HL-60/S4 treated with retinoic acid at 250 ng/mL for 4 days and 3 days (cell line): Measurements from ENCODE around the gene DUSP22.
"Not testable (repeated sequence)": the region's sequence is repeated elsewhere in the genome, so short reads cannot be mapped to it uniquely, and the experiment has no call there.

ENCODE experiments used
- in situ Hi-C: fragments of 300-500 bp; cut with MboI; formaldehyde crosslinking; loops from 2 replicates; pipeline ENCODE4 v1.7.0; 2022; ENCODE audit warnings: low sequenced_read_pairs

The DUSP22 gene, protein sequence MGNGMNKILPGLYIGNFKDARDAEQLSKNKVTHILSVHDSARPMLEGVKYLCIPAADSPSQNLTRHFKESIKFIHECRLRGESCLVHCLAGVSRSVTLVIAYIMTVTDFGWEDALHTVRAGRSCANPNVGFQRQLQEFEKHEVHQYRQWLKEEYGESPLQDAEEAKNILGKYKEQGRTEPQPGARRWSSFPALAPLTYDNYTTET

DNA sequence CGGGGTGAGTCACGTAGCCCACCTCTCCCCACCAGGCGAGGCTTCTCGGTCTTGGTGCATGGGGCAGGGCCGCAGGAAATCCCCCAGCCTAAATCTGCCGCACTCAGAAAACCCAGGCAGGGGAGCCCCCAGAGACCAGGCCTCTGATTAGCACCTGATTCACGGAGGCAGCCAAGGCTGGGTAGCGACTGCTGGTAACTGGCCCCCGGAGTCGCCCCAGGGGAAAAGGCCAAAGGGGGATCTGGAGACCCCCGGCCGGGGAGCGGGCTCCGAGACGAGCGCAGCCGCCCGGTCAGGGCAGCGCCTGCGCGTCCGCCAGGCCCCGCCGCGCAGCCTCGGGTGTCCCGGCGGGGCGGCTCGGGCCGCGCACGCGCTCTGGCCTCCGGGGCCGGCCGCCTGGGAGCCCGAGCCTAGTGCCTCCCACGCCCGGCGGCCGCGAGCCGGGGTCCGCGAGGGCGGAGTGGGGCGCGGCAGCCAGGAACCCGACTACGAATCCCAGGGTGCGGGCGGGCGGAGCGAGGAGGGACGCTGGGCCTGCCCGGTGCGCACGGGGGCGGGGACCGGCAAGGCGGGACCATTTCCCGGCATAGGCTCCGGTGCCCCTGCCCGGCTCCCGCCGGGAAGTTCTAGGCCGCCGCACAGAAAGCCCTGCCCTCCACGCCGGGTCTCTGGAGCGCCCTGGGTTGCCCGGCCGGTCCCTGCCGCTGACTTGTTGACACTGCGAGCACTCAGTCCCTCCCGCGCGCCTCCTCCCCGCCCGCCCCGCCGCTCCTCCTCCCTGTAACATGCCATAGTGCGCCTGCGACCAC is at the start of gene DUSP22:
Gene DUSP22 (plus strand): TSS at position 791 of the 809 bp plus-strand sequence. CDS start 53 bp downstream, outside the sequence.
- in situ Hi-C loops, result no loop called here

DNA sequence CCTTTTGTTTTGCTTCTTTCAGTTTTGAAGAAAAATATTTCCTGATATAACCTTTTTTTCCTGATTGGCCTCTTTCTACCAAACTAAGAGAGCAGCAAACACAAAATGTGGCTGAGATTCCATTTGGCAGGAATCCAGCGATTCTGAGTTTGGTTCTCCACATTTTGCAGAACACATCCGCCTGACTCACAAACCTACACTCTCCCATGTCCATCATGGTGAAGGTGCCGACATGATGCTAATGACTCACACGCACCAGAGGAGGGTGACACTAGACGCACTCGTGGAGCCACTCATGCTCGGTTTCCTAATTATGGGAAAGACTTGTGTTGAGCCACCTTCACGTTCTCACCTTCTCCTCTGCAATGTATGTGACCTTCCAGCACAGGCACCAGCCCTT is 45.9 kb upstream of the DUSP22 start:
- in situ Hi-C loops, result no loop called here

DNA sequence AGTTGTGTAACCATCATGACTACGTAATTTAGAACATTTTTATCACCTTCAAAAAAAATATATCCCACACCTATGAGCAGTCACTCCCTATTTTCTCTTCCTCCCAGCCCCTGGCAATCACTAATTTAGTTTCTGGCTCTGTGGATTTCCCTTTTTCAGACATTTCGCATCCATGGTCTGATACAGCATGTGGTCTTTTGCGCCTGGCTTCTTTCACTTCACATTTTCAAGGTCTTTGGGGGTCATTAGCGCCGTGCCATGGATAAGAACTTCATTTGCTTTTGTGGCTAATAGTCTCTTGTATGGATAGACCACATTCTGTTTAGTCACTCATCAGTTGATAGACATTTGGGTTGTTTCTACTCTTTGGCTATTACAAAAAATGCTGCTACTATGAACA is 44.9 kb upstream of the DUSP22 start:
- in situ Hi-C loops, result no loop called here

DNA sequence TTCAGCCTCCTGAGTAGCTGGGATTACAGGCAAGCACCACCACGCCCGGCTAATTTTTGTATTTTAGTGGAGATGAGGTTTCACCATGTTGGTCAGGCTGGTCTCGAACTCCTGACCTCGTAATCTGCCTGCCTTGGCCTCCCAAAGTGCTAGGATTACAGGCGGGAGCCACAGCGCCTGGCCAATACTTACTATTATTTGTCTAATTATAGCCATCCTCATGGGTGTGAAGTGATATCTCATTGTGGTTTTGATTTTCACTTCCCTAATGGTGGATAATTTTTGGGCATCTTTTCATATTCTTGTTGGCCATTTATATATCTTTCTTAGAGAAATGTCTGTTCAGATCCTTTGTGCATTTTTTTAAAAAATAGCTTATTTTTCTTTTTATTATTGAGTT is 44.2 kb upstream of the DUSP22 start:
- in situ Hi-C loops, result not testable (repeated sequence)

DNA sequence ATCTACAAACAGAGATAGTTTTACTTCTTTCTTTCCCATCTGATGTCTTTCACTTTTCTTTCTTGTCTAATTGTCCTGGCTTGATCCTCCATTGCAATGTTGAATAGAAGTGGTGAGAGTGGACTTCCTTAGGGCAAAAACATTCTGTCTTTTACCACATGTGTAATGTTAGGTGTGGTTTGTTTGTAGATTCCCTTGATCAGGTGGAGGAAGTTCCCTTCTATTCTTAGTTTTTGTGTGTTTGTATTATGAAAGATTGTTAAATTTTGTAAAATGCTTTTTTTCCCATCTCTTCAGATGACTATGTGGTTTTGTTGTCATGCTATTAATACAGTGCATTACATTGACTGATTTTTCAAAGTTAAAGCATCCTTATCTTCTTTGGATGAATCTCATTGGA is 41.6 kb upstream of the DUSP22 start:
- in situ Hi-C loops, result no loop called here

DNA sequence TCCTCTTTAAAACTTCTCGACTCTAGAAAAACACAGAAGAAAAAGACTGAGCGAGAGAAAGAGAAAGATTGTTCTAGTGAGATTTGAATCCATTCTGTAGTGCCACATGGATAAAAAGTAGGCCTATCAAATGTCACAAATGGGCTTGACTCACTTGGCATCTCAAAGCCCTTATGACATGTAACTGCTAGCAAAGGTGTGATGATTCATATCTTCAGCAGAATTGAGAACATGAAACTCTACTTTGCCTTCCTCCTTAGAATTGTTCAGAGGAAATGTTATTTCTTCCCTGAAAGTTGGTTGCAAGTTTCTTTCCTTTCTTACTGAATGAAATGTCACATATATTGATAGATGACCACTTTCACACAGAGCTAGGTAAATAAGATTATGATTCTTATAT is 40.4 kb upstream of the DUSP22 start:
- in situ Hi-C loops, result no loop called here

DNA sequence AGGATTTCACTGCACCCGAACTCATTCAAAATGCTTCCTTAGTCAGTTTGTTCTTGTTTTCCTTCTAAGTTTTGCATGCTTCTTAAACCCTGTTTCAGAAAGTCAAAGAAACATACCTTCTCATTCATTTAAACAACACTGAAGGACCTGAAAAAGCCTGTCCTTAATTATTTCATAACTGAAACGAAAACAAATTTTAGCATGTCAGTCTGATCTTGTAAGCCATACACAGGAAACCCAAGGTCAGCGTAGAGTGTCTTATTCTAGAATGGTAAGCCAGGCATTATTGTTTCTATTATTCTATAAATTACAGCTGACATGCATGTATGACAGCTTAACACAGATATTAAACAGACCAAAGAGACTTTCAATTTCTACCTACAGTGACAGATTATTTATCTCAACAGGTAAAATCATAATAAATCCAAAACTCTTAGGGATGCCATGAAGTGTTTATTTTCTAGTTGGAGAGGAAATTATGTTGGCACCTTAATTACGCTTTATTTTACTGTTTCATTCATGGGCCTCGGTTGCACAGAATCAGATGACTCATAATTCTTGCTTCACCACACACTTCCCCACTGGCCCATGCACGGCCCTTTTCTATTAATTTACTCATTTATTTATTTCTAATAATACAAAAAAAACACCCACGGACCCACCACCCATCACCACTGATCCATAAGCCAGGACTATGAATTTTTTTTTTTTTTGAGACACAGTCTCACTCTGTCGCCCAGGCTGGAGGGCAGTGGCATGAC is 39.3 kb upstream of the DUSP22 start:
- in situ Hi-C loops, result no loop called here

DNA sequence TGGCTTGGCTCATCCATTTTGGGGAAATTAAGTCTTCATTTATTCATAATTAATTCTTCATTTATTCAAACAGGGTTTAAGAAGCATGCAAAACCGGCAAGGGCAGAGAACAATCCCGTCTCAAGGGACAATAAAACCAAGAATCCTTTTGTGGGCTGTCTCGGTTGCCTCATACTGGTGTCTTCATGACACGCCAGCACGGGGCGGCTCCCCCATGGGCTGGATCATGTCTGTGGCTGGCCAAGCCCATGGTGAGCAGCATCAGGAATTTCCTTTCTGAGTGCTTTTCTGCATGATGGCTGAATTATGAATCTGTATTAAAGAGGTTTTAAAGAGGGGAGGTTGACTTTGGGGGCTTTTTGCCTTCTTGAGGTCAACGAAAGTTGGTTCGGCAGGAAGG is 38.3 kb upstream of the DUSP22 start:
- in situ Hi-C loops, result no loop called here

DNA sequence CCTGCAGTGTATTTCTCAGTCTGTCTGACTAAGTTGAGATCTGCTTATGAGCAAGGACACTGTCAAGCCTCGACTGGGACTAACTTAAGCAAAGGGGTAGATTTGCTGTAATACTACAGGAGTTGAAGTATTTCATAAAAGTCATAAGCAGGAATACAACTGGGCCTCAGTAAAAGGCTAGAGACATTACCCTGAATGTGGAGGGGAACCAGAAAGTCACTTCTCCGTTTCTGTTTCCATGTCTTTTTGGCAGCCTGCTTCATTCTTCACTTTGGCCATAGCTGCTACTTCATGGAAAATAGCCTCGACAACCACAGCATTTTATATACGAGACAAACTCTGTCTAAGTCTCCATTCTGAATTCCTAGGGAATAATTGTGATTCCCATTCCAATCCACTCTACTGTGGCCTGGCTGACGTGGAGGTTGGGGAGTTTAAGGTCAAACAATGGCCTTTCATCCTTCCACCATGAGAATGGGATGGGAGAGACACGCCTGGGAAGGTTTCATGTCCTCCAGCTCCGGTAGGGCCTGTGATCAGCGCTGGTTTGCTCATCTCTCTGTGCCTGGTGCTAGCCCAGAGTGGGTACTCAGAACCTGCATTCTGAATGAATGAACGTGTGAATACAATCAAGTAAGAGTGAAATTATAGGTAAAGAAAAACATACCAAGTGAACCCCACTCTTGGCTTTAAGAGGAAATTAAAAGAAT is 37.1 kb upstream of the DUSP22 start:
- in situ Hi-C loops, result no loop called here

DNA sequence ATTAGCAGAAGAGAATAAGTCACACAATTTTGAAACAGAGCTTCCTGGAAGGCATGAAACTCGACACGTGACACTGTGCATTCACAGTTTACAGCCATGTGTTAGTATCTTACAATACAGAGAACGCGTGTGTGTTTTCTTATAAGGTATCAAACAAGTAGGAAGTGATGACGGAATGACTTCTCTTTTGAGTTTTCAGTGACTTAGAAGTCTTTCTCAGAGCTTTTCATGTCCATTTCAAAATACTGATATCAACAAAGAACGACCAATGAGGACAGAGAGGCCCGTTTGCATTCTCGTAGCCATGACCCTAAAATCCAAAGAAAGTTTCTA is 36.6 kb upstream of the DUSP22 start:
- in situ Hi-C loops, result no loop called here

DNA sequence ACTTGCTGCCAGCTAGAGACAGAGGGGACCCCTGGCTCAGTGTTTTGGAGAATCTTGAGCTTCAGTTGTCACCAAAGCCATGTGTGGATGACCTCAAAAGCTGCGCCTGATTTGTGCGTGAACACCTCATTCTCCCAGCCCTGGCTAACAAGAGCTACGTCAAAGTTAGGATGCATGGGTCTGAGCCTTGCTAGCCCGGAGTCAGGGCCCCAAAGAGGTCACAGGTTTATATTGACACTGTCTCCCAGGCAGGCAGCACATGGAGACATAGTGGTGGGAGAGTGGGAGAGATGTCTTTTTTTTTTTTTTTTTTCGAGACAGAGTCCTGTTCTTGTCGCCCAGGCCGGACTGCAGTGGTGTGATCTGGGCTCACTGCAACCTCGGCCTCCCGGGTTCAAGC is 36.1 kb upstream of the DUSP22 start:
- in situ Hi-C loops, result no loop called here

DNA sequence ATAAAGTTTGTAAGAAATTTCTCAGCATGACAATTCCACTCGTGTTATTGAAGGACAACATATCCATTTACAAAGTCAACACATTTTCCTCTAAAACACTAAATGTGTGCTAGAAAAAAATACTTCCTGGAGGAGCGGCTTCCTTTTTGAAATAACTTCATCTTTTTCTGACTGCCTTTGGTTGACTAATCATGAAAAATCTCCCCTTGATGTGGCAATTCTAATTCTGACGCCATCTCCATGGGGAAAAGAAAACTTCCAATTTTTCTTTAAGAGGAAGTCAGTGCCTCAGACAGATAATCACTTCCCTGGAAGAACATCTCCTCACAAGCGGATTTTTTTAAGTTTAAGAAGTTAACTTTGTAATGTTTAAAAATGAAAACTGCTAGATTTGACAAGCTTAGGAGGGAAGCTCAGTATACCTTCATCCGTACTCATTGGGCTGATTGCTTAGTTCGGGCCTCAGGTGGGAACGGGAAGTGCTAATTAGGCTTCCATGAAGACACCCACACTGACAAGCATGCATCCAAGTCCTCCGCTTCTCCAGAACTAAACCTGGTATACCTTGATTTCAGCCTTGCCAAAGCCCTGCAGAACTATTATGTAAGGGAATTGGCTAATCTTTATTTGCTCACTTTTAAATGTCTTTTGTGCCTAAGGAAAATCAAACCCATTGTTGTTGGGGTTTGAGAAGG is 35.1 kb upstream of the DUSP22 start:
- in situ Hi-C loops, result no loop called here

DNA sequence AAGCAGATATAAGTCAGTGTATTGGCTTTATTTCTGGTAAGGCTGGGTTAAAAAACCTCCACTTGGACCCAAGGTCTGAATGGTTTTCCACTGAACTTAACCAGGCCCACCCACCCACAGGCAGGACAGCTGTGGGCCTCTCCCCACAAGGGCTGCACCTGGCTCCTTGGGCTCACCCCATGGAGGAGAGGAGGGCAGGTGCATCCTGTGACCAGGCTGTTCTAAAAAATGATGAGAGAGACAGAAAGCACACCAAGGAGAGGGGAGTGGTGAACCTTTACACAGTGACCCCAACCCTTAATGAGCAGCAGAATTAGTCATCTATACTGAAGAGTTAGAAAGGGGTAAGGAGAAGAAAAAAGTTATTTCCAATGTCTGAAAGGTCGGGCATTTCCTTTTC is 34.5 kb upstream of the DUSP22 start:
- in situ Hi-C loops, result no loop called here

DNA sequence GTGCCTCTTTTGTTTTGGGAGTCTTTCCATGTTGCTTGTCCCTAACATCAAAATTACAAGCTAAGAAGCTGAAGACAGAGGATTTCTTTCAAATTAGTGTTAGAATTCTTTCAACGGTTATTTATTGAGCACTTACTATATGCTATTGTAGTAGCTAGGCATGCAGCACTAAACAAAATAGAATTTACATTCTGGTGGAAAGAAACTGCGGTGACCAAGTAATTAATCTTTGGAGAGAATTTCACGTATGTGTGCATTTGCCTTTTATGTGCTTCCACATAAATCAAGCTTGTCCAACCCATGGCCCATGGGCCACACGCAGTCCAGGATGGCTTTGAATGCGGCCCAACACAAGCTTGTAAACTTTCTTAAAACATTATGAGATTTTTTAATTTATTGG is 33.0 kb upstream of the DUSP22 start:
- in situ Hi-C loops, result no loop called here

DNA sequence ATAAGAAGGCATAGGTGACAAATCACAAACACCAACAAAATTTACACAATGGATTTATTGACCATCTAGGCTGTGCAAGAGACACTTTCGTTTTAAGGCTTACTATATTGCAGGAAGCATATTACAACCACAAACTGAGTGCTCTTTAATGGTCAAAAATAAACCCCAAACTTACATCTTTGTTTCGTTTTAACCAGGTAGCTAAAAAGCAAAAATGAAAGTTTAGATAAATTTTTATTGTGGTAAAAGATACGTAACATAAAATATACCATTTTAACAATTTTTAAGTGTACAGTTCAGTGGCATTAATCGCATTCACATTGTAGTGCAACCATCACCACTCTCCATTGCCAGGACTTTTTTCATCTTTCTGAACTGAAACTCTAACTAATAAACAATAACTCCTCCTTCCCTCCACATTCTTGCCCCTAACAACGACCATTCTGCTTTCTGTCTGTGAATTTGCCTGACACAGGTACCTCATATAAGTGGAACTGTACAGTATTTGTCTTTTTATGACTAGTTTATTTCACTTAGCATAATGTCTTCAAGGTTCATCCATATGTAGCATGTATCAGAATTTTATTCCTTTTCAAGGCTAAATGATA is 32.3 kb upstream of the DUSP22 start:
- in situ Hi-C loops, result no loop called here

DNA sequence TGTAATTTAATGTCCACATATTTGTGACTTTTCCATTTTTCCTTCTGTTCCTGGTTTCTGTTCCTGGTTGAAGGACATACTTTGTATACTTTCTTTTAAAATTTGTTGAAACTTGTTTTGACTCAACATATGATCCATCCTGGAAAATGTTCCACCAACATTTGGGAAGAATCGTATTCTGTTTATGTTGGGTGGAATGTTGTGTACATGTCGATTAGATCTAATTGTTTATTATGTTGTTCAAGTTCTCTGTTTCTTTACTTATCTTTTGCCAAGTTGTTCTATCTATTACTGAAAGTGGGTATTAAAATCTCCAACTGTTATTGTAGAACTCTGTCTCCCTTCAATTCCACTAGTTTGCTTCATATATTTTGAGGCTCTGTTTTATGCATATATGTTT is 27.7 kb upstream of the DUSP22 start:
- in situ Hi-C loops, result no loop called here

DNA sequence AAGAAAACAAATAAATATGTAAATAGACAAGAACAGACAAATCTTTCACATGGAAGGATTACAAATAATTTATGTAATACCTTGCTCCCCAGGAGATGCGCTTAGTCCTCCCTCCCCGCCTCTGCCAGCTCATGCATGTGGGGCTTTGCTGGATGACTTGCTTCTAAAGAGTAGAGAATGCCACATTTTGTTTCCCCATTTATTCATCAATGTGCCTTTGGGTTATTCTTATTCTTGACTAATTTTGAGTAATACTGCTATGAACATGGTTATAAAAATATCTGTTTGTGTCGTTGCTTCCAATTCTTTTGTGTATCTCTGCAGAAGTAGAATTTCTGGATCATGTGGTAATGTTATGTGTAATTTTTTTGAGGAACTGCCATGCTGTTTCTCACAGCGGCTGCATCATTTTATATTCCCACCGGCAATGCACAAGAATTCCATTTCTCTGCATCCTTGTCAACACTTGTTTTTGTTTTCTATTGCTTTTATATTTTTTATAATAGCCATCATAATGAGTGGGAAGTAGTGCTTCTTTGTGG is 23.8 kb upstream of the DUSP22 start:
- in situ Hi-C loops, result no loop called here

DNA sequence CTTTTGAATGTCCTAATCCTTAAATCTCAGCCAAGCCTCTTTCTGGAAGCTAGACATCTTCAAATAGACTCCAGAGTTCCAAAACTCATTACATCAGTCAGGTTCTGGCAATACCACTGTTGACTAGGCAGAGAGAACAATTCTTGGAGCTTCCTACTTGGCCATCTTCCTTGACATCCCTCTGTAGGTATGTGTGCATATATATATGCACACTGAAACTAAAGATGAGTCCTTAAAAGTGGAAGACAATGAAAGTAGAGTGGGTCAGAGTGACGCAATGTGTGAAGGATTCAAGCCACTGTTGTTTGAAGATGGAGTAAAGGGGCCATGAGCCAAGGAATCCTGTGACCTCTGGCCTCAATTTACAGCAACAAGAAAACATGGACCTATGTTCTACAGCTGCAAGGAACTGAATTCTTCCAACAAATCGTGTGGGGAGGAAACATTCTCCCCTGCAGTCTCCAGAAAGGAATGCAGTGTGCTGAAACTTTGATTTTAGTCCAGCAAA is 18.7 kb upstream of the DUSP22 start:
- in situ Hi-C loops, result no loop called here

DNA sequence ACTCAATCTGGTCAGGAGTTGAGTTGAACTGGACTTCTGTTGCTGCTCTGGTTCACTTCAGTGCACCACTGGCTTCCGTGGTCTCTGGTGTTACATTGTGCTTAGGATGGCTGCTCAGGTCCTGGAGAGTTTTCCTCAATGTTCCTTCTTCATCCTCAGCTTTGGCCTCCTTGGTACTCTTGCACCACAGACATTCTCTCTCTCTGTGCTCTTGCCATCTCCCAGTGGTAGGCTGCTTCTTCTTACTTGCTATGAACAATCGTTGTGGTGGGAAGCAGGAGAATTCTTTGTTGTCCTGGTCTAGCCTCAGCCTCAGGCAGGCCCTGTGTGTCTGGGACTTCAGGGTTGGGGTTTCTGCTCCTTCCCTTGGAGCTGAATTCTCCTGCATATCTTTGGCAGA is 14.5 kb upstream of the DUSP22 start:
- in situ Hi-C loops, result no loop called here

DNA sequence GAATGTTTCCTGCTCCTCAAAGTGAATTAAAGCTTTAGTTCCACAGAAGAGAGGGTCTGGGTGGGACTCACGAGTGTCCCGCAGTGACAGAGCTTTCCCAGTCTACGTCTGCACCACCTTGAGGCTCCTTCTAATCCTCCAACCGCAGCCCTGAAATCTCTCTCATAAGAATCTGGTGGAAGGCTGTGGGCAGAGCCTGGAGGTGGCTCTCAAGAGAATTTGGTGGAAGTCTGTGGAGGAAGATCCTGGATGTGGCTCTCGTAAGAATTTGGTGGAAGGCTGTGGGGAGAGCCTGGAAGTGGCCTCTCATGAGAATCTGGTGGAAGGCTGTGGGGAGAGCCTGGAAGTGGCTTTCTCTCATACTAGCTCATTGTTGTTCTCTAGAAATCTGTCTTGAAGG is 13.8 kb upstream of the DUSP22 start:
- in situ Hi-C loops, result no loop called here
